Panc1 (cell line): Measurements from ENCODE around the gene SKI.

Experiments
- POLR2AphosphoS5 ChIP-seq: IDR thresholded peaks from 2 replicates; pipeline ENCODE4 v1.6.1; 2012; ENCODE audit warnings: mild to moderate bottlenecking, low read depth, low read length, moderate library complexity
- TF ChIP-seq, protein P1 (sequence below): fragments of 450-650 bp; IDR thresholded peaks from 2 replicates; pipeline ENCODE4 v1.5.1; 2017; ENCODE audit warnings: mild to moderate bottlenecking

DNA sequence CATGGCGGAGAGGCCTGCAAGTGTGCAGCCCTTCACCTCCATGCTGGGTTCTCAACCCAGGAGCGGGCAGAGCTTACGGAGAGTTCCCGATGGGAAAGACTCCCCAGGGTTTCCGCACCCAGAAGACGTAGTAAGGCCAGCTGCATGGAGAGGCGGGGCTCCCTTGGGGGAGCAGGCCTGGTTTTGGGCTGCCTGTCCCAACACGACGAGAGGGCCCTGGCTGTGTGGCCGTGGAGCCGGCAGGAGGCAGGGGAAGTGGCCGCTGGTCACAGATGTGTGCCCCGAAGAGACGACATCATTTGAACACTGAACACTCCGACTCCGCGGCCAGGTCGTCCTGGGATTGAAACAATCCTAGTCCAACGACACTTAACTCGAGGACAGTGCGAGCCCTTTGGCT lies 106.2 kb downstream of the SKI start:
- TF ChIP-seq, protein P1, sequence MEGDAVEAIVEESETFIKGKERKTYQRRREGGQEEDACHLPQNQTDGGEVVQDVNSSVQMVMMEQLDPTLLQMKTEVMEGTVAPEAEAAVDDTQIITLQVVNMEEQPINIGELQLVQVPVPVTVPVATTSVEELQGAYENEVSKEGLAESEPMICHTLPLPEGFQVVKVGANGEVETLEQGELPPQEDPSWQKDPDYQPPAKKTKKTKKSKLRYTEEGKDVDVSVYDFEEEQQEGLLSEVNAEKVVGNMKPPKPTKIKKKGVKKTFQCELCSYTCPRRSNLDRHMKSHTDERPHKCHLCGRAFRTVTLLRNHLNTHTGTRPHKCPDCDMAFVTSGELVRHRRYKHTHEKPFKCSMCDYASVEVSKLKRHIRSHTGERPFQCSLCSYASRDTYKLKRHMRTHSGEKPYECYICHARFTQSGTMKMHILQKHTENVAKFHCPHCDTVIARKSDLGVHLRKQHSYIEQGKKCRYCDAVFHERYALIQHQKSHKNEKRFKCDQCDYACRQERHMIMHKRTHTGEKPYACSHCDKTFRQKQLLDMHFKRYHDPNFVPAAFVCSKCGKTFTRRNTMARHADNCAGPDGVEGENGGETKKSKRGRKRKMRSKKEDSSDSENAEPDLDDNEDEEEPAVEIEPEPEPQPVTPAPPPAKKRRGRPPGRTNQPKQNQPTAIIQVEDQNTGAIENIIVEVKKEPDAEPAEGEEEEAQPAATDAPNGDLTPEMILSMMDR = no peak
- TF ChIP-seq POLR2AphosphoS5 = no peak
